CD4-positive, alpha-beta T cell treated with Interleukin-2 at 100 ng/mL for 4 hours (primary cell): ENCODE measurements around the gene CDCA8.

ENCODE experiments used
- DNase-seq: peaks from one replicate; pipeline ENCODE4 v3.0.0-alpha.2; 2020; ENCODE audit warnings: low spot score

Gene CDCA8

DNA sequence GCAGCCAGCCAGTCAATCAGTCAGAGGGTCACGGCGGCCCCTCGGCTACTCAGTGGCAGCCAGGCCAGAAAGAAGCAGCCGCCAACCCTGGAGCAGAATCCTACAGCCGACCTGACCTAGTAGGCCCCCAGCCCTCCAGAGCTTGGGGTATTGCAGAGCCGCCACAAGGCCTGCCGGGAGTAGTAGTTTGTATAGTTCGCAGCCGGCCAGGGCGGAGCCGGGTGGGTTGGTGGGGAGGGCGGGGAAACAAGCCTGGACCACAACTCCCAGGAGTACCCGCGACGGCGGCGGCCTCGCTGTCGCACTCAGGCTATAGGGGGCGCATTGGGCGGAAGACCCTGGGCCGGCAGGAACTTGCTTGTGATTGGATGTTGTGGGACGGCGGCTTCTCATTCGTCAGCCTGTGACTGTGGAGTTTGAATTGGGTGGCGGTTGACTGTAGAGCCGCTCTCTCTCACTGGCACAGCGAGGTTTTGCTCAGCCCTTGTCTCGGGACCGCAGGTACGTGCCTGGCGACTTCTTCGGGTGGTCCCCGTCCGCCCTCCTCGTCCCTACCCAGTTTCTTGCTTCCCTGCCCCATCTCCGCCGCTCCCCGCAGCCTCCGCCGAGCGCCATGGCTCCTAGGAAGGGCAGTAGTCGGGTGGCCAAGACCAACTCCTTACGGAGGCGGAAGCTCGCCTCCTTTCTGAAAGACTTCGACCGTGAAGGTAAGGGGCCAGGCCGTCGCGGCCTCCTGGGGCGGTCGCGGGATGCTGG, at the start of gene CDCA8:
TSS of gene CDCA8 (plus strand) at position 439 of the 756 bp plus-strand sequence. CDS start at position 614, 175 bp downstream.
- peak; percentile 99 for DNase-seq

DNA sequence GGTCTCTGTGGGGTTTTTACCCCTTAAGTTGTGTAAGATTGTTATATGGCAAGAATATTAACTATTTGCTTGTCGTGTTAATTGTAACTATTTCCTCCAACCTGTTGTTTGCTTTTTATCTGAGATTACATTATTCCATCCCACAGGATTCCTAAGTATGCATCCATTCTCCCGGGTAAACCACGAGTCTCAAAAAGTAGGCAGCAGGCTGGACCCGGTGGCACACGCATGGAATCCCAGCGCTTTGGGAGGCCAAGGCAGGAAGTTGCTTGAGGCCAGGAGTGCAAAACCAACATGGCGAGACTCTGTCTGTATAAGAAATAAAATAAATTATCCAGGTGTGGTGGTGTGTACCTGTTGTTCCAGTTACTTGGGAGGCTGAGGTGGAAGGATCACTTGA, 45.0 kb upstream of the CDCA8 start:
- no peak for DNase-seq

DNA sequence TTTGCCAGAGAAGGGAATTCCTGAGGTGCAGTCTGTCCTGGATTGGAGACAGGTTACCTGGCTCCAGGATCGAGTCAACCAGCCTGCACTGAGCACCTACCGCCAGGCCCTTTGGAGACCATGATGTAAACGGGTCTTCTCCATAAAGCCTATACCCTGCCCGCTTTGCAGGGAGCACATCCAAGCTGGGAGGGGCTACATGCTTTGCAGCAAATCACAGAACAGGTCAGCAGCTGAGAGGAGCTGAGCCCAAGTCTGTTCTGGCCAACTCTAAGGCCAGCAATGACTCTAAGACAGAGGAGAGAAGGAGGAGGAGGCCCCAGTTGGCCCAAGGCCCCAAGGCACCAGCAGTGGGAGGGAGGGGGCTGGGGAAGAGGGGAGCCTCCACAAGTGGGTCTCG, 42.1 kb upstream of the CDCA8 start:
- no peak for DNase-seq

DNA sequence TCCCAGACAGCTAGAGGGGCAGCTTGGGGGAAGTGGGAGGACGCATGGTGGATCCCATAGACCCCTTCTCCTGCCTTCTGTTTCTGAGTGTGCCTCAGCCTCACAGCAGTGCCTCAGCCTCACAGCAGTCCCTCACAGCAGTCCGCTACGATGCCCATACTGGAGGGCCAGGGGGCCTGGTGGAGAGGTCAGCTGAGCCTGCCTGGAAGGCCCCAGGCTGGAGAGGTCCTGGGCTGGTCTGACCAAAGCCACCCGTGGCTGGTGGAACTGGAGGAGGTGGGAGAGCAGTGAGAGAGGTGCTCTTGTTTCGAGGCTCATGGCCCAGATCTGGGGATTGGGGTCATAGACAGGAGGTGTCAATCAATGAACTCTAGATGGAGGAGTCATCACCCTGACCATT, 41.6 kb upstream of the CDCA8 start:
- DNase-seq, result no peak

DNA sequence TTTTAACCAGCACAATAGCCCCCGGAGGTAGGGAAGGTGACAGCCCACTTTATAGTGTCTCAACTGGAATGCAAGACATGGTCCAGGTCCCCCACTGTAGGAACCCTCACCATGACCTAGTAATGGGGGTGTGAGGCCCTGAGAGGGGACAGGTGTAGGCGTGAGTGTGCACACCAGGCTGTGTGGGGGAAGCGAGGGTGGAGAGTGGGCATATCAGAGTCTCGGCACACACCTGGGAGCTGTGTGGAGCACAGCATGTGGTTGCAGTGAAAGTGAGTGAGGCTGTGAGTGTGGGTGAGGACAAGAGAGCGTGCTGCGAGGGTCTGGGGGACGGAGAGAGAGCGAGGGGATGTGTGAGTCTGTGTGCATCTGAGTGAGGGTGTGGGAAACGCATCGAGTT, 40.5 kb upstream of the CDCA8 start:
- DNase-seq, result no peak

DNA sequence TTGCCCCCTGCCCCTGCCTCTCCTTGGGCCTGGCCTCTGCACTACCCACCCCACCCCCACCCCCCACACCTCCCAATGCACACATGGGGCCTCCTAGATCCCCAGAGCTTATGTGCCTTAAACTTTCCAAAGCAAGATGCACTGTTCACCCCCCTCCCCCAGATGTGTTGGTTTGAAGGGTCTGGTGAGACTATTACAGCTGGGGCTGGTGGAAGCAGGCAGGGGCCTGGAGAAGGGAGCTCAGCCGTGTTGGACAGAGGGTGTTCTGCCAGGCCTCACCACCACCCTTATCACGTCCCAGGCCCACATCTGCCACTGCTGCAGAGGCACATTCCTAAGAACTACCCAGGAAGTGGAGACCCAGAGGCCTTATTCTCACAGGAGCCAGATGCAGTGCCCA, 39.3 kb upstream of the CDCA8 start:
- no peak for DNase-seq

DNA sequence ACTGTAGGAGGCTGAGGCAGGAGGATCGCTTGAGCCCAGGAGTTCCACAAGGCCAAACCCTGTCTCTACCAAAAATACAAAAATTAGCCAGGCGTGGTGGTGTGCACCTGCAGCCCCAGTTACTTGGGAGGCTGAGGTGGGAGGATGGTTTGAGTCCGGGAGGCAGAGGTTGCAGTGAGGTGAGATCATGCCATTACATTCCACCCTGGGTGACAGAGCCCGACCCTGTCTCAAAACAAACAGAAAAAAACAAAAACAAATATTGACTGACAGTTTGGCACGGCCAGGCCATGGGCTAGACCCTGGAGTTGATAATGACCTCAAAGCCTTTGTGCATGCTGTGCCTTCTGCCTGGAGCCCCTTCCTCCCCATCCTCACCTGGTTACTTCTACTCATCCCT, 38.4 kb upstream of the CDCA8 start:
- no peak for DNase-seq

DNA sequence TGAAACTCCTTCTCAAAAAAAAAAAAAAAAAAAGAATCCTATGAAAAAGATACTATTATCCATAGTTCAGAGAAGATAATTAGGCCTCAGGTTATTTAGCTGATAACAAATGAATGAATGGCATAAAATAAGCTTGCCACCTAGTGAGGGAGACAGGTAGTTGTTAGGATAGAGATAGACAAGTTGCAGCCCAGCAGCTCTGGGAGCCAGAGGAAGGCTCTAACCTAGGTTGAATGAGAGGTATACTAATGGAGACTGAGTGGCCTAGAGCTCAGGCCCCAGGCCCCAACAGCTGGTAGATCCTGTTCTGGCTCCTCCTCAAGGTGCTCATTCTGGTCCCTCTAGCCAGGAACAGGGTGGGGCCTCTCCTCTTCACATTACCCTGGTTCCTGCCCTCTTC, 37.0 kb upstream of the CDCA8 start:
- DNase-seq, result no peak

DNA sequence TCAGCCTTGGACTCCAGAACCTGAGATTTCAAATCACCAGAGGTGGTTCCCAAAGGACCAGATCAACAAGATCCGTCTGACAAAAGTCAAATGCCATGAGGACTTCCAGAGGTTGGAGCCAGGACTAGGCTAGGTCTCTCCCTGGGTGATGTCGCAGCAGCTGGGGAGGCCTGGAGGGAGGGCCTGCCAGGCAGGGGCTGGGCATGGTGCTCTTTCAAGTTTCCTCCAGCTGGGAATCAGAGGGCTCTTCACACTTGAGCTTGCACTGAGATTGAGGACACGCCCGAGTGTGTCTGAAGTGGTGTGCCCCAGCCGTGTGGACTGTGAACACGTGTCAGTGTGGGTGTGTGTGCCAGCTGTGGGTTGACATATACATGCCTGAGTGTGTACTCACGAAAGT, 36.3 kb upstream of the CDCA8 start:
- no peak for DNase-seq

DNA sequence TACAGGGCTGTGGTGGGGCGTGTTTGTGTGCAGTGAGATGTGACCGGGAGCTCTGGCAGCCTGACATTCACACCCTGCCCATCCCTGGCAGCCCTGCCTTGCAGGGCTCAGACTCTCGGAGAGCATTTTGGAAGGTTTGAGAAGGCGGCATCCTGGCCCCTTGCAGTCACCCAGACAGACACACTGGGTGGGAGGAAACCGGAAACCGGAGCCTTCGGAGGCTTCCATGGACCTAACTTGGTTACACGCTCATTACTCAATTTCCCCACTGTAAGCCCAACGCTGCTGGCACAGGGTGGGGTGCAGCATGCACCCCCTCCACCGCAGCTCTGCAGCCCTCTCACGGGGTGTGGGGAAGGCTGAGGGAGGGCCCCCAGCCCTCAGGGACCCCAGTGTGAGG, 35.4 kb upstream of the CDCA8 start:
- DNase-seq, result no peak

DNA sequence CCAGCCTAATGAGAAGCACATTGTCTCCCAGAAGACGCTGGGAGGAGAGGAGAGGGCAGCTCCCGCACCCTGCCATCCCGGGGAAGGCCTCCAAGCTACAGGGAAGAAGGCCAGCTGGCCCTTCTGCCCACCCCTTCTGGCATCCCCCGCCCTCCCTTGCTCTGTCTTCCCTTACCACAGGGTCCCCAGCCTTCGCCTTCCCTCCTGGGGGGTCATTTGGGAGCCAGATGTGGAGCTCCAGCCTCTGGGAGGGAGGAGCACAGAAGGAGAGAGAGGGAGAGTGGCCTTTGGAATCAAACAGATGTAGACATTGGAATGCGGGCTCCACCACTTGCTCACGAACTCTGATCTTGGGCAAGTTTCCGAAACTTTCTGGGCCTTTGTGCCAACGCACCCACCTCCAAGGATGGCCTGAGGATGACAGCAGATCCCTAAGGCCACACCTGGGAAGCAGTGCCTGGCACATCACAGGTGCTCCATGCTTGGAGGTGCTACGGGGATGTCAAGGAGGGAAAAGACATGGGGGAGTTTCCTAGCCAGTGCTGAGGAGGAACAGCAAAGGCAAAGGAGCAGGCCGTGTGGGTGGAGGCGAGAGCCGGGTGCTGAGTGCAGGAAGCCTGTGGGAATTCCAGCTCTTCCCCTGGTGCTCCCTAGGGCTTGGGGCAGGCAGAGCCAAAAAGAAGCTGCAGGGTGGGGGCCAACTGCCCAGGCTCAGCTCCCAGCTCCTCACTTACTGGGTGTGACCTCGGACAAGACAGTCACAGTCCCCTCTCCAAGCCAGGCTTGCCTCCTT, 34.5 kb upstream of the CDCA8 start:
- DNase-seq, result no peak

DNA sequence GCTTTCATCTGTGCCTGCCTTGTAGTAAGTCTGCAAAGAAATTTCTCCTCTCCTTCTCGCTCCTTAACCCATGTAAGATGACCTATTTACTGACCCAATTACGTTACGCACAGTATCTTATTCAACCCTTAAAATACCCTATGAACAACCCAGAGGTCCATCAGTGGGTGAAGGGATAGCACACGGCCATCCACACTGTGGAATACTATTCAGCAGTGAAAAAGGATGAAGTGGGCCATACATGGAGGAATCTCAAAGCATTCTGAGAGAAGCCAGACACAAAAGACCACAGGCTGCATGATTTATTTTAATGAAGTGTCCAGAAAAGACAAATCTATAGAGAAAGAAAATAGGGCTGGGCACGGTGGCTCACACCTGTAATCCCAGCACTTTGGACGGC, 33.8 kb upstream of the CDCA8 start:
- DNase-seq, result no peak

DNA sequence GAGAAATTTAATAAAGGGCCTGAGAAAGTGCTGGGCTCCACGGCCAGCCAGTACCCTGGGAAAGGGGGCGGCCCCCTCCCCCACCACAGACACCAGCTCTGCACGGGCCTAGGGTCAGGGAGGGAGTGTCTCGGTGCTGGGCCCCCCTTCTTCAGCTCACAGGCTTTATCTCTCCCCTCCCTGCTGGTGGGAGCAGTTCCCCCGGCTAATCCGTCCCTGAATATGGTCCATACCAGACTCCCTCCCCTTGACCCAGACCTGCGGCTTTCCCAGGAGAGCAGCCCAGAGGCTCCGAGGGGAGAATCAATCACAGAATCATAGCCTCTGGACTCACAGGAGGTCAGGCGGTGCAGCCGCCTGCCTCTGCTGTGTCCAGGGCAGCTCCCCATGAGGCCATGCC, 31.7 kb upstream of the CDCA8 start:
- DNase-seq, result no peak

DNA sequence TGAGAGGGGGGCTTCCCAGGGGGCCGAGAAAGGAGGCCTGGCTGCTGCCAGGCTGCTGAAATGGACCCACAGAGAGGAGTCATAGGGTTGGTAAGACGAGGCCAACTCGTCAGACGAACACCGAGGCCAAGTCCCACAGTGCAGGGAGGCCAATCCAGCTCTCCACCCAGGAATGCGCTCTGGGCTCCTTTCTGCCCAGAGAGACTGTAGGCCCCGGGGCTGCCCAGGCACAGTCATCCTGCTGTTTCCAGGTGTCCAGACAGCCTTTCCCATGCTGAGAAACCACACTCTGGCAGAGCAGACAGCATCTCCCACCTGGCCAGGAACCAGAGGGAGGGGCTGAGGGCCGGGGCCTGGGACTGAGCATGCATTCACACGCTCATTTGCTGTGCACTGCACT, 30.9 kb upstream of the CDCA8 start:
- DNase-seq, result no peak

DNA sequence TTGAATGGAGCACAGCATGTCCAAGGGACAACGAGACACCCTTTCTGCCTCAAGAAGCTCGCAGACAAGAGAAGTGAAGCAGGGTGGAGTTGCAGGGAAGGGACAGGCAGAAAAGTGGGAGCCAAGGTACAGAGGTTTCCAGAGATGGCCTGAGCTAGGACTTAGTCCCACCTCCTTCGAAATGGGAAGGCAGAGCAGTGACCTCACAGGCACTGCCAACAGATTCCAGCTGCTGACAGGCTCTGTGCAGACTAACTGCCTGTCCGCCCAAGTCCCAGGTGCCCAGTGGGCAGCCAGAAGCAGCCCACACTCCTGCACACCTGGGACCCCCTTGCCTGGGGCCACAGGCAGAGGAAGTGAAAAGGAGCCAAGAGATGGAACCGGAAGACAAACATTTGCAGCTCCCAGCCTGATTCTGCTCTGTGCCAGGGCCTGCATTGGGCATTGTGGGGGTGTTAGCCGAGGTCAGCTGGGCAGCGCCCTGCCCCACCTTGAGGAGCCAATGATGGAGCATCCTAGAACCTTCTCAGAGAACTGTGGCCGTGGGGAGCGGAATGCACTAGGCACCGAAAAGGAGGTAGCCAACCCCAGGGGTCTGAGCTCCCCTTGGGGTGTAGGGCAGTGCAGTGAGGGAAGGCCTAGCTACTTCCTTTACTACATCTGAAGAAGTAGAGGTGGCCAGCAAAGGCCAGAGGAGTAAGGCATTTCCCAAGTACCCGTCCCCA, 30.1 kb upstream of the CDCA8 start:
- DNase-seq, result no peak

DNA sequence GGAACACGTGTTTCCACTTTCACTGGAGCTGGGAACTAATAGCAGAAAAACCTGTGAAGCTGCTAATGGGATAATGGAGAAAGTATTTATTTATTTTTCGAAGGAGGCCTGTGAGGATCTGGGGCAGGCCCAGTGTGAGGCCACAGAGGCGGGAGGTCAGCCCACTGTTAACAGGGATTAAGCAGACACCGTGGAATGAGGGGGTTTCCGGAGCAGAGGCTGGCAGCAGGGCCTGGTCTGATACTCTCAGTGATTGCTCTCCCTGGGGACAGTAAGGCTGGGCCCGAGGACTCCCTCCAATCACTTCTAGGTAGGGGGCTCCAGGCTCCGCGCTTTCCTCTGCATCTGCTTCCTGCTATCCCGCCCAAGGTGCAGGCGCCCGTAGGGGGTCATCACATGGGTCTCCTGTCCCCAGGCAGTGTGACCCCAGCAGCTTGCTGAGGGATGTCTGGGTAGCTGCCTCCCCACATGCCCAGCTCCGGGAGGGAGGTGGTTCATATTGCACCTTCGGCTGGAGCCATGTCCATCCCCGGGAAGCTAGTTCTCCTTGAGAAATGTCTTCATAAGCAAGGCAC, 28.8 kb upstream of the CDCA8 start:
- DNase-seq, result no peak

DNA sequence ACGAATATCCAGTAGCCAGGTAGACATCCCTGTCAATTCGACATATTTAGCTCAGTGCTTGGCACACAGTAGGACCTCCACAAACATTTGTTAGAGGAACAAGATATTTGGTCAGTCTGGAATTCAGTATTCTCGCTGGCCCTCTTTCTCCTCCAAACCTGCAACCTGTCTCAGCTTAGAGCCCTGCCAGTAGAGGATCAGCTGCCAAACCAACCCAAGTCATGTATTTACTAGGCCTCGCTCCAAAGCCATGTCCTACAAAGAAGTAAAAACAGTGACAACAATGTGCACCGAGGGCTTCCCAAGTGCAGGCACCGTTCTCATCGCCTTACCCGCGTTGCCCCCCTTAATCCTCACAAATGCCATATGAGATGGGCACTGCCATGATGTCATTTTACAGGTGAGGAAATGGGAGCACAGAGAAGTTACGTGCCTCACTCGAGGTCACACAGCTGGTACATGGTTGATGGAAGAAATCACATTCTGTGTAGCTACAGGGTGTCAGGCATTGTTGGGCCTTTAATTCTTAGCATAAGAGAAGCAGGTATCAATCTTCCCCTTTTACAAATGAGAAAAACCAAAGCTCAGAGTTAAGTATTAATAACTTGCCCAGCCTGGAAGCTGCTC, 26.0 kb upstream of the CDCA8 start:
- DNase-seq, result no peak

DNA sequence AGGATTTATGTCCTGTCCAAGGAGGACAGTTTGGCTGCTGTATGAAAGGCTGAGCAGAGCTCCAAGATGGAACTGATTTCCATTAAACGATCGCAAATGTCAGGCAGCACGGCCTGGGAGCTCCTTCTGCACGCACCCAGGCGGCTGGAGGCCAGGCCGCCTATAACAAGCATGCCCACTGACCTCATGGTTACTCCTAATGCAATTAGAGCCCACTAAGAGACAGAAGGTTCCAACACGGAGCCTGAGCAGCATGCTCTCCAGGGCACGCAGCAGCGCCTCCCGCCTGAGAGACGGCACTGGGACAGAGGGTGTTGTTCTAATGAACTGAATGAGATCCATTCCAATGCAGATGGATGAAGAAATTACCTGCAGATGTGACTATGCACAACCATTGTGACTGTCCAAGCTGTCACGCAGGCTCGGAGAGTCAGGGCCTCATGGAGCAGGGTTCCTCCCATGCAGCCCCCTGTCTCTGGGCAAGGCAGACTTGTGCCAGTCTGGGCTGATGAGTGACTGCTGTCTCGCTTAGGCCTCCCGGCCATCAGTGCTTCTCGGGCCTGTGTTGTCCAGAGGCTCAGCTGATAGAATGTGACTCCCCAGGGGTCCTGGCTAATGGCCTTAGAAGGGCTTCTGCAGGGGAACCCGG, 25.2 kb upstream of the CDCA8 start:
- DNase-seq, result no peak

DNA sequence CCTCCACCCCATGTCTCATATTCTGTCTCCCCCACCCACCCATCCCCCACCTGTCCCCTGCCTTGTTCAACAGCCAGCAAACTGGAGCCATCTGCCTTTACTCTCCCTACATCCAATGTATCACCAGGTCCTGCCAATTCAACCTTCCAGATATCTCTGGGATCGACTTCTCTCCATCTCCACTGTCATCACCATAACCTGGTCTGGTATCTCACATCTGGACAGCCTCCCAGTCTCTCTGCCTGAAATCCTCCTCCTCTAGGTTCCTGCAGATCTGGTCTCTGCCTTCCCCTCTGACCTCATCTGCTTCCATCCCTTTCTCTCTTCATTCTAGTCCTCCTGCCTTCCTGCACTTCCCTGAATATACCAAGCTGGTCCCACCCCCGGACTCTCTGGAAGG, 22.2 kb upstream of the CDCA8 start:
- no peak for DNase-seq

DNA sequence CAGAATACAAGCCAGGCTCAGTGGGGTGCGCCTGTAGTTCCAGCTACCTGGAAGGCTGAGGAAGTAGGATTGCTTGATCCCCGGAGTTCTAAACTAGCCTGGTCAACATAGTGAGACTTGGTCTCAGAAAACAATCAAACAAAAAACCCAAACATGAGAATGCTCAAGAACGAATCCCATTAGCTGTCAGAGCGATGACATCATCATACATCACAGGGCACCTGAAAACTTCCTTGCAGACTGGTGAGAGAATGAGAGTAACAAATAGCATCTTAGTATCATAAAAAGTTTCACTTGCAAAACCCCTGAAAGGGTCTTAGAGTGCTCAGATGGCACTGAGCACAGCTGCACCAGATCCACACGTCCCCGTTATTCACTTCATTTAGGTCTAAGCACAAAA, 21.1 kb upstream of the CDCA8 start:
- no peak for DNase-seq

DNA sequence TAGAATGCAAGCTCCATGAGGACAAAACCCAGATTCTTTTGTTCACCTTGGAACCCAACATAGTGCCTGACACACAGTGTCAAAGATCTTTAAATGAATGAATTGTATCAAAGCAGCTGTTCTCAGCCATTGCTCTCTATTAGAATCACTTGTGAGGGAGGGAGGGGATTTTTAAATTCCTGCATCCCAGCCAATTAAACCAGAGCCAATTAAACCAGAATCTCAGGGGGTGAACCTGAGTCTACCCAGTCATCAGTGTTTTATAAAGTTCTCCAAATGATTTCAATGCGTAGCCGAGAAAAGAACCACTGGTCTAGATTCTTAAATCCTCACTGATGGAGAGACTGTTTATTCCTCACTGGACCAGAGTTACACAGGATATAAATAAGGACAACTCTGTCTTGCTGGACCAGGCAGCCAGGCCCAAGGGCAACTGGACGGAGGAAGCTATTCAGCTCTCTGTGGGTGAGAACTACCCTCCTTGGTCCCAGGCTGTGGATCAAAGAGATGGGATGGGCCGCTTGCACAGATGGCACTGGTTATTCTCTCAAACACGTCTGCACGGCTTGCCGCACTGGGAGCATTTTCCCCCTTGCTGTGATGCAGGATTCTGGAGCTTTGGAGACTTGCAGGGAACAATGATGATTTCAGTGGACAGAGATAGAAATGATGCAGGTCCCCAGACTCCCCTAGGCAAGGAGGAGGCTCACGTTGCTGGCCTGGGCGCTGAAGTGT, 20.0 kb upstream of the CDCA8 start:
- DNase-seq, result no peak
